ENCODE results near the gene TPRA1.
"Not testable (repeated sequence)": the region's sequence is repeated elsewhere in the genome, so short reads cannot be mapped to it uniquely, and the experiment has no call there.

Gene TPRA1

DNA sequence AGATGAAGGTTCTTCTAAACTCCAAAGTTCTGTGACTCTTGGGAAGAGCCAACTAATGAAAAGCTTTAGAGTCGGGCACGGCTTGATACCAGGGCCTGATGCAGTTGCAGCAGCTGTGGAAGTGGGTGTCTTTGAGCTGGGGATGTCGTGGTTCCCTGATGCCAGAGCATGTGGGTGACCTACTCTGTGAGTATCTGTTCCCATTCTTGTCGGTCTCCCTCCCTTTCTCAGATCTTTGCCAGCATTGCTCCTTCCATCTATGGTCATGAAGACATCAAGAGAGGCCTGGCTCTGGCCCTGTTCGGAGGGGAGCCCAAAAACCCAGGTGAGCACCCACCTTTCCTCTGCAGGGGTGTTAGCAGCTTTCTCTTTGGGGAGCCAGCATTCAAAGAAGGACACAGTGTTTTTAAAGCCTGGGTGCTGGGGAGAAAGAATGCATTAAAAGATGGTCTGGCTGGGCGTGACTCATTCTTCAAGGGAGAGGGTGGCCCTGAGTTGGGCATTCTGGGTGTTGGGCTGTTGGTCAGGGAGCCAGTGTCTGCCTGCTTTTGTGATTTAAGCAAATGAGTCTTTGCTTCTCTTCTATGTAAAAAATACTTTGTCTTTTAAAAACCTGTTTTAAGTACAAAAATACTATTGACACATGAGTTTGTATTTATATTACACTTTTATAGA is 25.2 kb upstream of the TPRA1 start:
- DNase-seq: no peak

DNA sequence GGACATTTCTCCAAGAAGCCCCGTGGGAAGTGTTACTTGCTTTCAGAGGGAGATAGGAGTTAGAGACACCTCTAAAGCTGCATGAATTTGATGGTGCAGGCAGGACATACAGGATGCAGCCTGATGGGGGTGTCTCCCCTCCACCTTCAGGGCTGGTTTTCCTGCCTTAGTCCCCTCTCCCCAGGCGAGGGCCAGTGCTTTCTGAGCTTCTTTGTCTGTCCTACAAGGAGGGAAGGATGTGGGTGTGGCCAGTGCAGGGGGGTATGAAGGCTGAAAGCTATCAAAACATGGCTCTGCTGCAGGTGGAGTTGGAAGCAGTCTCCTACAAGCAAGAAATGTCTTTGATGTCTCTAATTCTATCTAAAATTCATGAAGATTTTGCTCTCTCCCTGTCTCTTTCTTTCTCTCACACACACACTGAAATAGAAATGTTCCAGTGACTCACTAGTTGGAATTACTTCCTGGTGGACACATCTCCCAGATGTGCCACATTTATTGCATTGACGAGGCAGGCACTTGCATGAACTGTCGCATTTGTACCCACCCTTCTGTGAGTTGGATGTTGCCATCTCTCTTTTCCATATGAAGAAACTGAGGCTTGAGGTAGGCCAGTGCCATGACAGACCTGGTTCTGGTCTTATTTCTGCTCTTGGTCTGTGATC is 24.5 kb upstream of the TPRA1 start:
- DNase-seq: no peak

DNA sequence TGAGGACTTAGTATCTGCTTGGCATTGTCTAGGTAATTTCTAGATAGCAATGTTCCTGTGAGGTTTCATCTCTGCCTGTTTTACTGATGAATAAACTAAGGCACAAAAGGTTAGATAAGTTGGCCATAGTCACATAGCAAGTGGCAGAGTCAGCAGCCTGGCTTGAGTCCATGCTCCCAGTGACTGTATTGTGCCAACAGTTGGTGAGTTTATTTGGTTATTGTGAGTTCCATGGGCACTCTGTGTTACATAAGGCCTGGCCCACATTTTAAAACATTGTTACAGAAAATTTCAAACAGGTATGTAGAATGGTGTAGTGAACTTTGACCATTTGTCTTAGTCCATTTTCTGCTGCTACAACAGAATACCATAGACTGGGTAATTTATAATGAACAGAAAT is 22.9 kb upstream of the TPRA1 start:
- DNase-seq: no peak

DNA sequence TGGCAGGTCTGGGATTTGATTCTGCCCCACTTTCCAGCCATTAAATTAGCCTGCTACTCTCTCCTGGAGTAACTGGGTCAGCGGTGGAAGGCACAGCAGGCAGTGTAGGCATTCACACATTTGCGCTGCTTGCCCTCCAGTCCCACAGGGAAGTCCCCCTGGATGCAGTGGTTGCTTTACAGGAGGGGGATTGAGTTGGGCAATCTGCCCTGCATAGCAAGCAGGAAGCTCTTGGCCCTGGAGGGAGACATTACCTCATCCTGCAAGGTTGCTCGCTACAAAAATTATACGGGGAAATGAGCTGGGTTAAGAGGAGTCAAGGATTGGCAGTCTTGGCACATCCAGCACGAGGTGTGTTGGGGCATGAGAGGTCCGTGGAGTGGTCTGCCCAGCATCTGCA is 22.4 kb upstream of the TPRA1 start:
- no peak for DNase-seq

DNA sequence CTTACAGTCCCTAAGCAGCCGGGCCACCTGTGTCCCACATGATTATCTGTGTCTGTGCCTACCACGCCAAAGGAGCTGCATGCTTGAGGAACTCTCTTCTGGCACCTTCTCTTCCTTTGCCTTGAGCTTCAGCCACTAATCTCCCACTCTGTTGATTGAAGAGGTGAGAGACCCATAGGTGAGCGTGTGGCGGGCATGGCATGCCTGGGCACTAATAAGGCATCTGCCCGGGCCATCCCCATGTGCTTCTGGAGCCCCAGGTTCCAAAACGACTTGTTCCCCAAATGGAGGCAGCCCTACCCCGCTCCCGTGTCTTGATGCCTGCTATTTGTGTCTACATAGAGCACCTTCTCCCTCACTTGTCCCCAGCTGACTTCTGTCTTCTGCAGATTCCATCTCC is 20.7 kb upstream of the TPRA1 start:
- no peak for DNase-seq

DNA sequence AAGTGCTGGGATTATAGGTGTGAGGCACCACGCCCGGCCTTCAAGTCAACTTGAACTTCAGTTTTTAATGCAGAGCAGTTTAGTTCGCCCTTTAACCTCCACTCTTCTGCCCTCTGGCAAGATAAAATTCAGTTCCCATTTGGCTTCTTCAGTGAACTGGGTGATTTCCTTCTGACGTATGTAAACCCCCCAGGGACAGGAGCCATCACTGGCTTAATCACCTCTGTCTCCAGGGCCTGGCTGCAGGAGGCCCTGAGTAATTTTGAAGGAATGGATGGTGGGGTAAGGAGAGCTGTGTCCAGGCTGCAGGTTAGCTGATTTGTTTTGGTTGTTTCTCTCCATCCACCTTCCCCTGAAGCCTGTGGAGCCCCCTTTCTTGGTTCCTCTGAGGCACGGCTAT is 19.6 kb upstream of the TPRA1 start:
- DNase-seq: no peak

DNA sequence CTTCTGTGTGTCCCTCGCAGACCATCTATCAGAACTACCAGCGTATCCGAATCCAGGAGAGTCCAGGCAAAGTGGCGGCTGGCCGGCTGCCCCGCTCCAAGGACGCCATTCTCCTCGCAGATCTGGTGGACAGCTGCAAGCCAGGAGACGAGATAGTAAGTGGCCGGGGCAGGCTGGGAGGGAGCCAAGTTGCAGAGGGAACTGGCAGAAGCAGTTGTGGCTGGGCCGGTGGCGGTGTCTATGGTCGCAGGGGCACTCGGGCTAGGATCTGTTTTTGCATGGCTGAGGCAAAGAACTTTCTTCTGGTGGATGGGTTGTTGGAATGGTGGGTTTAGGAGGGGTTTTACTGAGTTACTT is 17.8 kb upstream of the TPRA1 start:
- no peak for DNase-seq

DNA sequence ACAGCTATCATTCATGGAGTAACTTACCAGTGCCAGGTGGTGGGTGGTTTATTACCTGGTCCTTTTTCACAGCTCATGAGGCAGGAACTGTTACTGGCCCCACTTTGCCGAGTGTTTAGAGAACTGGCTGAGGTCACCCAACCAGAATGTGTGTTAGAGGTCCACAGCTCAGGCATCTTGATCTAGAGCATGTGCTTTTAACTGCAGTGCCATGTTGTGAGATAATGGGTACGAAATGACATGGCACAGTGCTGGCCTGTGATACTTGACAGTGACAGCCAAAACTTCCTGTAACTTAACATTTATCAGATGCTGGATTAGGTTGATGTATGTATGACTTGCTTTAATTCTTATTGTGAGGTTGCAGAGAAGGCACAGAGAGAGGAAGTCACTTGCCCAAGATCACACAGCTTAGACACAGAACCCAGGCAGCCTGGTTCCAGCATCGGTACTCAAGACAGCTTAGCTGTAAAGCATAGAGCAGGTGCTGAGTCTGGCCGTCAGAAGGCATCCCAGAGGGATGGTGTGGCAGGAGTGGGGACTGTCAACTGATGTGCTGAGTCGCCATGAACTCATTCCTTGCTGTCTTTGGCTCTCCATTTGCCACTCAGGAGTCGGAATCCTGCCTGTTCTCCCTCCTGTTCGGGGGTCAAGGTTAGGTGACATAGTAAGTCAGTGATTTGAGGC is 17.3 kb upstream of the TPRA1 start:
- DNase-seq: no peak

DNA sequence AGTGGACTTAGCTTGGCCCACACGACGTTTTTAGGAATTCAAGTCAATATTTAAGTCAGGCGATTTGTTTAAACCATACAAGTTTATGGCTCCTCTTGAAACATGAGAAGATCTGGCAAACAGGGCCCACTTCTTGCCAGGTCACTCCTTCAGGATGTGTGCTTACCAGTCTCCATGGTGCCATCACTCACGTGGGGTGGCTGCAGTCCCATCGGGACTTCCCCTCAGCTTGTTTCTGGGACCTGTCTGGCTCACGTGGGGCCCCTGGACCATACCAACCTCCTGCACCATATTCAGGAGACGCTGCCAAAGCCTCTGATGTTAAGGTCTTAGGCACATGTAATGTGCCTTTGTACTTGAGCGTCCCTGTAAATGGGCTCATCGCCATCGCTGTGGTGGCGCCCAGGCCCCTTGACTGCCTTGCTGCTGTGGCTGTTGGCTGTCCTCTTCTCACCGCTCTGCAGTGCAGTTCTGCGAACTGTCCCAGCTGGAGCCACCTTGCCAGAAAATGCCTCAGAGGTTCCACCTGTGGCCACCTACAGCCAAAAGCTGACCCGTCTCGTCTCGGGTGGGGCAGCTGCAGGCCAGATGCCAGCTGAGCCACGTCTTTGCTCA is 16.6 kb upstream of the TPRA1 start:
- DNase-seq: no peak

DNA sequence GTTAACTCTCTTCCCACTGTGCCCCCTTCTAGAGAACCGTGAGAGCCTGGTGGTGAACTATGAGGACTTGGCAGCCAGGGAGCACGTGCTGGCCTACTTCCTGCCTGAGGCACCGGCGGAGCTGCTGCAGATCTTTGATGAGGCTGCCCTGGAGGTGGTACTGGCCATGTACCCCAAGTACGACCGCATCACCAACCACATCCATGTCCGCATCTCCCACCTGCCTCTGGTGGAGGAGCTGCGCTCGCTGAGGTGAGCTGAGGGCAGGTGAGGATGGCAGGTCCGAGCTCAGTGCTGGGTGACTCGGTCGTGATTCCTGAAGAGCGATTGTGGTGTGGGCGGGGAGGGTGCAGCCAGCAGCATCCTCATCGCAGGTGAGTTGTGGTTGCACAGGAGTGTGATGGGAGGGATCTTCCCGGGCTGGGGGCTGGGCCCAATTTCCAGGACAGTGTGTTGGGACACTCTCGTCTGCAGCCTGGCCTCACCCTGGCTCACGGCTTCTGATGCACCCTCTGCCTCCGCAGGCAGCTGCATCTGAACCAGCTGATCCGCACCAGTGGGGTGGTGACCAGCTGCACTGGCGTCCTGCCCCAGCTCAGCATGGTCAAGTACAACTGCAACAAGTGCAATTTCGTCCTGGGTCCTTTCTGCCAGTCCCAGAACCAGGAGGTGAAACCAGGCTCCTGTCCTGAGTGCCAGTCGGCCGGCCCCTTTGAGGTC is 15.7 kb upstream of the TPRA1 start:
- no peak for DNase-seq

DNA sequence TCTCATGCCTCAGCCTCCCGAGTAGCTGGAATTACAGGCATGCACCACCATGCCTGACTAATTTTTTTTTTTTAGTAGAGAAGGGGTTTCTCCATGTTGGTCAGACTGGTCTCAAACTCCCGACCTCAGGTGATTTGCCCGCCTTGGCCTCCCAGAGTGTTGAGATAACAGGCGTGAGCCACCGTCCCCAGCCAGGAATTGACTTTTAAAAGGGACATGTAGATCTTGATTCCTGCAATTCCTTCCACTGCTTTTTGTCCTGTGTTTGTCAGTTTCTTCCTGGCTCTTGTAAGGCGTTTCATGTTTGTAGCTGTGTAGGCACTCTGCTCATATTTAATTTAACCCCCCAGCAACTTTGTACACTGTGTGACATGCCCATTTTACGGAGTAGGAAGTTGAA is 15.0 kb upstream of the TPRA1 start:
- DNase-seq: not testable (repeated sequence)

DNA sequence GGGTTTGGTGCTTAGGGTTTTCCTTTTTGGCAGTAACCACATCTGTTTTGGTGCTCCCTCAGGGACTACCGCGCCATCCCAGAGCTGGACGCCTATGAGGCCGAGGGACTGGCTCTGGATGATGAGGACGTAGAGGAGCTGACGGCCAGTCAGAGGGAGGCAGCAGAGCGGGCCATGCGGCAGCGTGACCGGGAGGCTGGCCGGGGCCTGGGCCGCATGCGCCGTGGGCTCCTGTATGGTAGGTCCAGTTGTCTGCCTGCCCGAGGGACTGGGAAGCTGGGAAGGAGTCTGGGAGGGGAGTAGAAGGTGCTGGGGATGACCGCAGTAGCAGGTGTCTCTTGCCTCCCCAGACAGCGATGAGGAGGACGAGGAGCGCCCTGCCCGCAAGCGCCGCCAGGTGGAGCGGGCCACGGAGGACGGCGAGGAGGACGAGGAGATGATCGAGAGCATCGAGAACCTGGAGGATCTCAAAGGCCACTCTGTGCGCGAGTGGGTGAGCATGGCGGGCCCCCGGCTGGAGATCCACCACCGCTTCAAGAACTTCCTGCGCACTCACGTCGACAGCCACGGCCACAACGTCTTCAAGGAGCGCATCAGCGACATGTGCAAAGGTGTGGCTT is 14.1 kb upstream of the TPRA1 start:
- DNase-seq: no peak

DNA sequence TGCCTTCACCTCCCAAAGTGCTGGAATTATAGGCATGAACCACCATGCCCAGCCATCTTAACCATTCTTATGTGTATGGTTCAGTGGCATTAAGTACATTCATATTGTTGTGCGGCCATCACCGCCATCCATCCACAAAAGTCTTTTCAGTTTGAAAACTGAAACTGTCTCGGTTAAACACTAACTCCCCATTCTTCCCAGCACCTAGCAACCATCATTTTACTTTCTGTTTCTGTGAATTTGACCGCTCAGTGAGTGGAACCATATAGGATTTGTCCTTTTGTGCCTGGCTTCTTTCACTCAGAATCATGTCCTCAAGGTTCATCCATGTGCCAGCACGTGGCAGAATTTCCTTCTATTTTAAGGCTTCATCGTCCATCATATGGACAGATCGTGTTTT is 13.5 kb upstream of the TPRA1 start:
- no peak for DNase-seq

DNA sequence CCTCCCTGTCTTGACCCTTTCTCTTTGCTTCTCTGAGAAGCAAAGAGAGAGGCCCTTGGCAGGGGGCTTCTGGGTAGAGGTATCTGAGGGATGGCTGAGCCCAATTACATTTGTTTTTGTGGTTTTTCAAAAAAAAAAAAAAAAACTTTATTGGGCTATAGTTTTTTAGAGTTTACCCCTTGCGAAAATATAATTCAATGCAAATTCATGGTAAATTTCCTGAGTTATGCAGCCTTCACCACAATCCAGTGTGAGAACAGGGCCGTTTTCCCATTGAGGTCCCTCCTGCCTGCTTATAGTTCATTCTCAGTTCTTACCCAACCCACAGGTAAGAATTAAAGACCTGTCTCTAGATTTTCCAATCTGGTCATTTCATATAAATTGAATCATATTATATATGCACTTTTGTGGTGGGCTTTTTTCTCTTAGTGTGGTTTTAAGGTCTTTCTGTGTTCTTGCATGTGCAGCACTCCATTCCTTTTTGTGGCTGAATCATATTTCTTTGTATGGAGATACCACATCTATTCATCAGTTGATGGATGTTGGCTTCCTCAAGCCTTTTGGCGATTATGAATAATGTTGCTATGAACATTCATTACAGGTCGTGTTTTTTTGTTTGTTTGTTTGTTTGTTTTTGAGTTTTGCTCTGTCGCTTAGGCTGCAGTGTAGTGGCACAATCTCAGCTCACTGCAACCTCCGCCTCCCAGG is 10.4 kb upstream of the TPRA1 start:
- DNase-seq: no peak

DNA sequence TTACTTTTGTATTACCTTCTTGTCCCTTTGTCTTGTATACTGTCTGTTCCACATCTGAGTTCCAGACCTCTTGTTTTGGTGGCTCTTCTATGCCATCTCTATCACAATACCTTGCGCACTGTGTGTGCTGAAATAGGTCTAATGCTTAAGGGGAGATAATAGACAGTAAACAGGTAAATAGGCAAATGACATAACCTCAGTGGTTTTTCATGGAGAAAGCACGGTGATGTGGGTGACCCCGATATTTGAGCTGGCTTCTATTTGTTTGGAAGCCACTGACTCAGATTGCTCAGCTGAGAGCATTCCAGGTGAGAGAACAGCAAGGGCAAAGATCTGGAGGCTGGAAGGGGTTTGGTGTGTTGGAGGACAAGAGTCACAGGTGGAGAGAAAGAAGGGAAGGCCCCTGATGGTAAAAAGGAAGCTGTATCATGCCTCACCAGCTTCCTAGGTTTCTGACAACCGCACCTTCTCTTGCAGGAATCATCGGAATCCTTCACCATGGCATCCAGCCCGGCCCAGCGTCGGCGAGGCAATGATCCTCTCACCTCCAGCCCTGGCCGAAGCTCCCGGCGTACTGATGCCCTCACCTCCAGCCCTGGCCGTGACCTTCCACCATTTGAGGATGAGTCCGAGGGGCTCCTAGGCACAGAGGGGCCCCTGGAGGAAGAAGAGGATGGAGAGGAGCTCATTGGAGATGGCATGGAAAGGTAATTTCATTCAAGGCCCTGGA is 8.5 kb upstream of the TPRA1 start:
- no peak for DNase-seq

DNA sequence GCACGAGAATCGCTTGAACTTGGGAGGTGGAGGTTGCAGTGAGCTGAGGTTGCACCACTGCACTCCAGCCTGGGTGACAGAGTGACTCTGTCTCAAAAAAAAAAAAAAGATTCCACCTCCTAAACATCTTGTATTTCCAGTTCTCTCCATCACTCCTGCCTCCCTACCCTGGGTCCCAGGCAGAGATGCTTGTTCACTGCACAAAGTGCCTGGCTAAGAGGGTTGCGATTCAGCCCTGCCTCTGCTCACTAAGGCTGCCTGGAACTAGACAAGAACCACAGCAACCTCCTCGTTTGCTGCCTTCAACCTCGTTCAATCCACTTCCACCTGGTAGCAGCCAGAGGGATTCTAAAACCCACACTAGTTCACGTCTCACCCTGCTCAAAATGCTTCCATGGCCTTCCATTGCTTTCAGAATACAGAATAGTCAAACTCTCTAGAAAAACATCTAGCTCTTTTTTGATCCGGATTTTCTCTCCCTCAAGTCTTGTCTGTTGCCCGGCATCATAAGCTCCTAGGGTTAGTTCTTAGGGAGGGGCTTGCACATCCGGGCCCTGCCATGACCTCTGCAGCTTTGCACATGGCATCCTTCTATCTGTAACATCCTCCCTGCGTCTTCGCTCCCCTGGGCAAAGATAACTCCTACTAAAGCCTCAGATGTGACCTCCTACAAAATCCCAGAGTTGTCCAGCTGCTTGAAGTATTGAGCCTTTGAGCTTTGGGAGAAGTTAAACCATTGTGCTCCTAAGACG is 6.7 kb upstream of the TPRA1 start:
- DNase-seq: no peak

DNA sequence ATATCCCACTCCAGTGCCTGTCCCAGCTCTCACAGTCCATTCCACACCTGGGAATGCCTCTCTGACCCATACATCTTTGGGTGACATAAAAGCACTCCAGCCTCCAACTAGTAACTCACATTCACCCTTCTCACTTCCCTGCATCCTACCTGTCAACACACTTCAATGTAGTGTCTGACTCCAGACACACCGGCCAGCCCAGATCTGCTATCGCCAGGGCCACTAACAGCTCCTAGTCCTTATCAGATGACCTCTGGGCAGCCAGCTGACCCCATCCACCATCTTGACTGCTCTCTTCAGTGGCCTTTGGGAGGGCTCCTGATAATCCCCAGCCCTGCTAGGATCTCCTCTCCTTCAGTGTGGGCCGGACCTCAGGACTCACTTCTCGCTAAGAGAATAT is 4.8 kb upstream of the TPRA1 start:
- DNase-seq: no peak

DNA sequence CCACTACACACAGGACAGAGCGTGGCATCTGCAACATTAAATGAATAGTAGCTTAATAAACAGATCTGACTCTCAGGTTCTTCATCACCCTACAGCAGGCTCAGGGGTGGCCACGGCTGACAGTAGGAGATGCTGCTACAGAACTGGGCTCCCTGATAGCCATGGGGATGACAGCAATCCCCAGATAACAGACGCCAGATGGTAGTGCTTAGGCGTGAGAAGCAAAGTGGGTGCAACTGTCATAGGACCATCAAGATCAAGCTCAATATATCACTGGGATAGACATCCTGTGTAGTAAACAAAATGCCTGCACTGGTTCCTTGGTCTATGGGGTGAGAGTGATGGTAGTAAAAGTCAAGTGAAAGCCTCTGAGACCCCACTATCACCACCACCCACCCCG is 2.6 kb upstream of the TPRA1 start:
- no peak for DNase-seq

DNA sequence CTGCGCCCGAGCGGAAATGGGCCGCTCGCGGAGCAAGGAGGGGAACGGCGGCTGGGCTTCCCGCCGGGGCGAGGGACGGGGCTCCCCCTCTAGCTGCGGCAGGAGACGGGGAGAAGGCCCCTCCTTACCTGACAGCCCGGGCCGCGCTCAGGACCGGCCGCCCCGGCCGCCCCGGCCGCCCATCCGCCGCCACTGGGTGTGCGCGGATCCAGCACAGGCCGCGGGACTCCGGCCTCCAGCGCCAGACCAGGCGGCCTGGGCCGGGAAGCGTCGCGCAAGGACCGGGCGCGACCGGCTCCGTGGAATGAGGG is 296 bp downstream of the TPRA1 start:
- no peak for DNase-seq

DNA sequence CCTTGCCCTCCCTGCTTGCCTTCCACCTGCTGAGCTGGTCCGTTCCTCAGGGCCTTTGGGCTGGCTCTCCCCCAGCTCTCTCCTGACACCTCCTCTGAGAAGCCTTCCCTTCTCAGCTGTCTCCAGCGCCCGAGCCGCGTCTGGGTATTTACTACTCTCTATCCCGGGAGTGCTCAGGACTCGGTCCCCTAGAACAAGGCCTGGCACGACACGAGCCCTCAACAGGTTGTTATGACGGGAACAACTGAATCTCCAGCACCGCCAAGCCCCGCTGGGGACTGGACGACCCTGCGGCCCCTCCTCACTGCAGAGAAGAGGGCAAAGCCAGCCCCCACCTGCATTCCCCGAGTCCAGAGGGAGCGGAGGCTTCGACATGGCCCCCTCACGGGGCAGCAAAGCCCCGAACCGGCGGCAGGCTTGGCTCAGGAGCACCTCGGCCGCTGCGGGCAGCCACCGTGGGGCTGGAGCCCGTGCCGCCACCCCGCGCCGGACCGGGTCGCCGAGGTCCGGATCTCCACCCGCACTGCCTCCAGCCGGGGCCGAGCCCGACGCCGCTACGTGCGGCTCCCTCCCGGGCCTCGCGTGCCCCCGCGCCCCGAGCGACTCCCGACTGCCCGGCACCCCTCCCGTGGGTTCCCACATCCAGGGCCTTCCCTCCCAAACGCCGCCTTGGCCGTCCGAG is 792 bp downstream of the TPRA1 start:
- no peak for DNase-seq
